ENCODE results near the gene FXYD6. TPM values are rescaled to one million over a fixed set of nuclear protein-coding genes. Genes with fewer than 3 reads are reported as not detected.
"Not testable (repeated sequence)": the region's sequence is repeated elsewhere in the genome, so short reads cannot be mapped to it uniquely, and the experiment has no call there.

Gene FXYD6
- total RNA-seq, 2 donors from 2014 or later: 0.62 TPM; not detected in 1

- Mint-ChIP-seq H3K4me3 (no peak overlapping the region), H3K27ac (no peak overlapping the region), H3K36me3 (ENCODE audit: low read depth) (no peaks in the 10 kb centered on the region), H3K27me3 (no peaks in the 10 kb centered on the region), H3K4me1 (peaks cover 36% of the 10 kb centered on the region)
- no peaks in the 10 kb centered on the region for H3K9me3 ChIP-seq (ENCODE audit: control insufficient read depth, low read length, poor library complexity, severe bottlenecking)
- no peak for ATAC-seq
- DNase-seq: no peak
Observed at GRCh38 chr11:117820071-117820470, 56.4 kb downstream of the FXYD6 start.

DNA sequence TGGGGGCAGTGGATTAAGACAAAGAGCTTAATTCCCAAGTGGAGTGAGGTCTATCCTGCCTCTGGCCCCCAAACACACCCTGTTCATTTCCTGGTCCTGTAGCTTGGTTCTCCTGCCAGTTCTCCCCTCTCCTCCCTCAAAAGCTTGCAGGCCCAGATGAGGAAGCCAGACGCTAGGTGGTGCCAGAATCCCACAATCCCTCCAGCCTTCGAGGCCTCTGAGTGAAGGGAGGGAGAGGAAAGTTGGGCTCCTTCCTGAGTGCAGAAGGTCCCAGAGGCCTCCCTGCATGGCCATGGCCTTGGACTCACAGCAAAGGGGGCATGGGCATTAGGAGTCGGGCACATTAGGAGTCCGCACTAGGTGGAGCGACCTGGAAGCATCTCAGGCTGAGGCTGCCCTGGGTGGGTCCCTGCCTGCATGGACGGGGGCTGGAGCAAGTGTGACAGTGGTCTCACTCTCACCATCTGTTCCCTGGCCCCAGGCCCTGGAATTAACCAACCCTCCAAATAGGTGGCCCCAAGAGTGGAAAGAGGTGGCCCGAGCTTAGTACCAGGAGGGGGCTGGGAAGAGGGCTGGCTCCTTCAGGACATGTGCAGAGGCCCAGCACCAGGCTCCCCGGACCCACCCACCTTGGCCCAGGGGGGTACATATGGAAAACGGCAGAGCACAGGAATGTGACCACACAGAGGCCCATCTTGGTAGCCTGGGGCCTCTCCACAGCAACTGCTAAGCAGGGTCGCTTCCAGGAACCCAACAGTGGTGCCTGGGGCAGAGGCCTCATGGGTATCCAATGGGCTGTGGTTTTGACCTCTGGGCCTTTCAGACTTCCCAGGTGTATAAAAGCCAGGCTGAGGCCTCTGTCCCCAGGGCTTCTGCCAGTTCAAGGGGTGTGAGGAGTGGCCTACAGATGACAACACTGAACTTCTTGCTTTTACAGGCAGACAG lies 57.1 kb downstream of the FXYD6 start:
- peaks cover 43% of the 10 kb centered on the region for H3K4me1 Mint-ChIP-seq
- no peaks in the 10 kb centered on the region for H3K36me3 Mint-ChIP-seq (ENCODE audit: low read depth)

DNA sequence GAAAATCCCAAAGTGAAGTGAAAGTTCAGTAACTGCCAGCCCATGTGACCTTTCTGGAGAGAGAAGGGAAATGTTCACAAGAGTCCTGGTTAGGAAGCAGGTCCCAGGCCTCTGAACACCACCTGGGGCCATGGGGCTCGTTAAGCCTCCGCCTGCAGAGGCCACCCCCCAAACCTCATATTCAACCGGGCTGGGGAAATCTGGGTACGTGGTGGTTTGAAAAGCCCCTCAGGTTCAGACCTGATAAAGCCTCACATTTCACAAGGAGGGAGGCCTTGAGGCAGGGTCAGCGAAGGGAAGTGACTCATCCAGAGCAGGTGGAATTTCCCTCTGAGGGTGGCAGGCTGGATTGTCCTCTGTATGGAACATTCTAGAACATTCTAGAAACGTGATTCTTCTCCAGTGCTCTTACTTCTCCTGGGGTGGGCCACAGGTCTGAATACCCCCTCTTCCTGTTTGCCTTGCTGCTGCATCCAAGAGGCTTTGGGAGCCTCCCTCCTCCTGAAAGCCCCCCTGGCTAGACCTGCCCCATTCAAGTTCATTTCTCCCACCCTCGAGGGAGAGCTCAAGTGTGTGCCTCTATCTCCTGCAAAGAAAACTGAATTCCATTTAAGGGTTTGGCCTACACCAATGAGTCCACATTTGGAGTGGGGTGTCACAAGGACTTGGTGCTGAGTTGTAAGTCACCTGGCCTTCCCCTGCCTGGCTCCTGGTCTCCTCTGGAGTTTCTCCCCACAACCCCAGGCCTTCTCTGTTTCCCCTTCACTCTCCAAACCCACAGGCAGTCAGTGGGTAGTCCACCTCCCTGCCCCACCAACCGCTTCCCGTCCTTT lies 58.2 kb downstream of the FXYD6 start:
- H3K36me3 Mint-ChIP-seq (ENCODE audit: low read depth): no peaks in the 10 kb centered on the region
- peaks cover 49% of the 10 kb centered on the region for H3K4me1 Mint-ChIP-seq
- ATAC-seq: peak; percentile 21
- DNase-seq: peak in 1 of 3 donors; percentile 53
- no peaks in the 10 kb centered on the region for H3K27me3 Mint-ChIP-seq
- H3K27ac Mint-ChIP-seq: peak overlapping the region; percentile 94
- H3K4me3 Mint-ChIP-seq: peak overlapping the region; percentile 82
- no peaks in the 10 kb centered on the region for H3K9me3 ChIP-seq (ENCODE audit: control insufficient read depth, low read length, poor library complexity, severe bottlenecking)

More for the DNA sequence above, 57.1 kb downstream of the FXYD6 start:
- Mint-ChIP-seq H3K27me3 (no peaks in the 10 kb centered on the region), H3K4me3 (no peak overlapping the region), H3K27ac (peak overlapping the region; percentile 94)
- DNase-seq: no peak
- ATAC-seq: no peak
- no peaks in the 10 kb centered on the region for H3K9me3 ChIP-seq (ENCODE audit: control insufficient read depth, low read length, poor library complexity, severe bottlenecking)

GRCh38 chr11:117817368-117818040 lies 59.0 kb downstream of the FXYD6 start:
- peaks cover 46% of the 10 kb centered on the region for H3K4me1 Mint-ChIP-seq
- H3K4me3 Mint-ChIP-seq: peak overlapping the region; percentile 82

GRCh38 chr11:117816846-117817367 lies 59.6 kb downstream of the FXYD6 start:
- DNase-seq (no peak), ATAC-seq (no peak)
- H3K4me3 Mint-ChIP-seq: peak overlapping the region; percentile 82
- peaks cover 44% of the 10 kb centered on the region for H3K4me1 Mint-ChIP-seq
- no peaks in the 10 kb centered on the region for H3K9me3 ChIP-seq (ENCODE audit: control insufficient read depth, low read length, poor library complexity, severe bottlenecking)
- no peaks in the 10 kb centered on the region for H3K27me3 Mint-ChIP-seq
- no peaks in the 10 kb centered on the region for H3K36me3 Mint-ChIP-seq (ENCODE audit: low read depth)
- peak overlapping the region; percentile 94 for H3K27ac Mint-ChIP-seq

More at GRCh38 chr11:117817368-117818040, 59.0 kb downstream of the FXYD6 start:
- DNase-seq (peak; percentile 67 to 85 (median 70)), ATAC-seq (peak; percentile 24)
- Mint-ChIP-seq H3K27ac (peak overlapping the region; percentile 94), H3K36me3 (ENCODE audit: low read depth) (no peaks in the 10 kb centered on the region), H3K27me3 (no peaks in the 10 kb centered on the region)
- no peaks in the 10 kb centered on the region for H3K9me3 ChIP-seq (ENCODE audit: control insufficient read depth, low read length, poor library complexity, severe bottlenecking)

DNA sequence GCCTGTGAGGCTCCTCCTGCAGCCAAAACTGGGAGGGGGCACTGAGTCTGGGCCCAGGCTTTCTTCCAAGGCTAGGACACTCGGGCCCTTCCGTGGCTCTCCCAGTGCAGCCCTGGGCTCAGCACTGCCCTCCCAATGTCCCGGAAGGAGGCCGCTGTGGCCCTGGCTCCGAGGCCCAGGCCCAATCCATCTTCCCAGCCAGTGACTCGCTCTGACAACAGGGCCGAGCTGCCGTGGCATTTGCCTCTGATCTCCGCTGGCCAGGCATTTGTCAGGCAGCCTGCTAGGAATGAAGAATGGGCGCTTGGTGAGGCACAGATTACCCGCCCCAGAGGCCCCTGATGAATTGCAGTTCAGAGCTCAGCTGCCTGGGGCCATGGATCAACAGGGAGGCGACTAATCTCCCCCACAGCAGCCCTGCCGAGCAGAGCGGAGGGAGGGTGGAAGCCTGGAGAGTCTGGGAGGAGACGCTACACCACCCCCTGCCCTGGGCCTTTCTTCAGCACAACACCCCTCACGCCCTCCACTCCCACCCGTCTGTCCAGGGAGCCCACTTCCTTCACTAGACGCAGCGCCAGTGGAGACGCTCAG lies 60.2 kb downstream of the FXYD6 start:
- no peaks in the 10 kb centered on the region for H3K27me3 Mint-ChIP-seq
- H3K27ac Mint-ChIP-seq: peak overlapping the region; percentile 94
- H3K9me3 ChIP-seq (ENCODE audit: control insufficient read depth, low read length, poor library complexity, severe bottlenecking): no peaks in the 10 kb centered on the region
- no peaks in the 10 kb centered on the region for H3K36me3 Mint-ChIP-seq (ENCODE audit: low read depth)
- peak overlapping the region; percentile 31 for H3K4me3 Mint-ChIP-seq
- peaks cover 42% of the 10 kb centered on the region for H3K4me1 Mint-ChIP-seq
- DNase-seq (no peak), ATAC-seq (no peak)

DNA sequence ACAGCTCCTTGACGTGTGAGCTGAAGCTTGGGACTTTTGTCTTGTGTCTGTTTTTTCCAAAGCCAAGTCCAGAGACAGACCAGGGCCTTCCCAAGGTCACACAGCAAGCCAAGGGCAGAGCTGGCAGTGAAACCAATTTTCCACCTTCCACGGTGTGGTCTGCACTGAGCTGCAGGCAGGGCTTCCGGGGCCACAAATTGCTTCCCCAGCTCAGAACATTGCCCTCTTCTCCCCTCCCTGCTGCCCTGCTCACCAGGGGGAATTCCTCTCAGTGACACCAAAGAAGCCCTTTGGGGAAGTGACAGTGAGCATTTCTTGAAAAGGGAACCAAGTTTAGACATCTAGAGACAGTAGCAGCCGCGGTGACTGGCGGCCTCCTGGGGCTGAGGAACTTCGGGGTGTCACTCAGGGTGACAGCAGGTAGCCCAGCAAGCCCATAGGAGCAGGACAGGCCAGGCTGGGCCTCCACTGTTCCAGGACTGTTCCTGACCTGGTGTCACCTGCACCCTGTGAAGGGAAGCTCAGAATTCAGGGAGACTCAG lies 61.1 kb downstream of the FXYD6 start:
- Mint-ChIP-seq H3K27ac (peak overlapping the region; percentile 94), H3K4me3 (peak overlapping the region; percentile 83), H3K27me3 (no peaks in the 10 kb centered on the region), H3K36me3 (ENCODE audit: low read depth) (no peaks in the 10 kb centered on the region), H3K4me1 (peaks cover 45% of the 10 kb centered on the region)
- ATAC-seq (peak; percentile 87), DNase-seq (peak; percentile 44 to 67 (median 64))
- H3K9me3 ChIP-seq (ENCODE audit: control insufficient read depth, low read length, poor library complexity, severe bottlenecking): no peaks in the 10 kb centered on the region

GRCh38 chr11:117814766-117815261 lies 61.6 kb downstream of the FXYD6 start:
- peak overlapping the region; percentile 83 for H3K4me3 Mint-ChIP-seq
- H3K36me3 Mint-ChIP-seq (ENCODE audit: low read depth): peaks cover under 1% of the 10 kb centered on the region

GRCh38 chr11:117814204-117814765 lies 62.2 kb downstream of the FXYD6 start:
- DNase-seq (no peak), ATAC-seq (no peak)
- H3K4me3 Mint-ChIP-seq: peak overlapping the region; percentile 83
- H3K9me3 ChIP-seq (ENCODE audit: control insufficient read depth, low read length, poor library complexity, severe bottlenecking): no peaks in the 10 kb centered on the region
- peaks cover 2% of the 10 kb centered on the region for H3K36me3 Mint-ChIP-seq (ENCODE audit: low read depth)
- H3K27ac Mint-ChIP-seq: peak overlapping the region; percentile 94
- H3K4me1 Mint-ChIP-seq: peaks cover 49% of the 10 kb centered on the region
- no peaks in the 10 kb centered on the region for H3K27me3 Mint-ChIP-seq

More at GRCh38 chr11:117814766-117815261, 61.6 kb downstream of the FXYD6 start:
- H3K27me3 Mint-ChIP-seq: no peaks in the 10 kb centered on the region
- peak overlapping the region; percentile 94 for H3K27ac Mint-ChIP-seq
- DNase-seq (peak; percentile 56 to 79 (median 71)), ATAC-seq (peak; percentile 66)
- H3K9me3 ChIP-seq (ENCODE audit: control insufficient read depth, low read length, poor library complexity, severe bottlenecking): no peaks in the 10 kb centered on the region
- H3K4me1 Mint-ChIP-seq: peaks cover 45% of the 10 kb centered on the region

DNA sequence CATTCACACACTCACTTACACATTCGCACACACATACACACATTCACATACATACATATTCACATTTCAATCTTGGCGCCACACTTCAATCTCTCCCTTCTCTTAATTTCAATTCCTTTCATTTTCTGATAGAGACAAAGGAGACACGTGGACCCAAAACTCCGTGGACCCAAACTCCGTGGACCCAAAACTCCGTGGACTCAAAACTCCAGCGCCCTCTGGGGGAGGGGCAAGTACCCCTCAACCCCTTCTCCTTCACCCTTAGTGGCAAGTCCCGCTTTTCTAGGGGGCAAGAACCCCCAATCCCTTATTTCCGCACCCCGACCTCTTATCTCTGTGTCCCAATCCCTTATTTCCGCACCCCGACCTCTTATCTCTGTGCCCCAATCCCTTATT lies 66.4 kb downstream of the FXYD6 start:
- H3K4me1 Mint-ChIP-seq: peaks cover 29% of the 10 kb centered on the region
- H3K4me3 Mint-ChIP-seq: peak overlapping the region; percentile 73
- DNase-seq; H3K36me3 Mint-ChIP-seq (ENCODE audit: low read depth); ATAC-seq; H3K9me3 ChIP-seq (ENCODE audit: control insufficient read depth, low read length, poor library complexity, severe bottlenecking); H3K27me3 Mint-ChIP-seq: not testable (repeated sequence)
- peak overlapping the region; percentile 61 for H3K27ac Mint-ChIP-seq

DNA sequence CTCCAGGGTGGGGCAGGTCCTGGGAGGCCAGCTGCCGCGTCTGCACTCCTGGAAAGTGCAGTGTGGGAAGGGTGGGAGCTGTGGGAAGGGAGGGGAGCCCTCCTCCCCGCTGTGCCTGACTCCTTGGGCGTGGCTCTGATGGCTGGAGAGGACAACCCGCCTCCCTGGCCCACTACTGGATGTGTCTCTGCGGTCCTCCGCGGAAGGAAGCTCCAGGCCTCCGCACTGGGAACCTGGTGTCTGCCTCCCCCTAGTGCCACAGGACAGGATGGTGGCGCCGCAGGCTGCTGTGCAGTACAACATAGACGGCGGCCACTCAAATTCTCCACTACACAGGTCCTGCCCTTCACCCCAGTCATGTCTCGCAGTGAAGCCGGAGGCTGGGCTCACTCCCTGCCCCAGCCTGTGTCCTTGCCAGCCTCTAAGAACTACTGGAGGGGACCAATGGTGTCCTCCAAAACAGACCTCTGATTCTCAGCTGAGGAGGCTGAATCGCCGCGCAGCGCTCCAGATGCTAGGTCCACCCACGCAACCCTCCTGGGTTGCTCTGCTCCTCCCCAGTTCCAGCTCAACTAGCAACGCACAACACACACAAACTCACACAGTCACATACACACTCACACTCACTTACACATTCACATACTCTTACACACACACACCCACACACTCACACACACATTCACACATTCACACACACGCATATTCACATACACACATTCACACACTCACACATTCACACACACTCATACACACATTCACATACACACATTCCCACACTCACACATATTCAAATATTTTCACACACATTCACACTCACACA lies 67.0 kb downstream of the FXYD6 start:
- Mint-ChIP-seq H3K4me3 (peak overlapping the region; percentile 73), H3K36me3 (ENCODE audit: low read depth) (peaks cover 2% of the 10 kb centered on the region), H3K4me1 (peaks cover 23% of the 10 kb centered on the region), H3K27me3 (peaks cover 4% of the 10 kb centered on the region), H3K27ac (peak overlapping the region; percentile 61)
- ATAC-seq: peak; percentile 79
- no peaks in the 10 kb centered on the region for H3K9me3 ChIP-seq (ENCODE audit: control insufficient read depth, low read length, poor library complexity, severe bottlenecking)
- DNase-seq: no peak

Data from T-helper 17 cell (primary cell).